C1 segment of cervical spinal cord (tissue), 14 donors: ENCODE measurements around the gene PAIP2.

ENCODE experiments used
- DNase-seq, 14 donors: peaks; one replicate each; lab custom pipeline; 2025; lab: John Stamatoyannopoulos, UW

Gene PAIP2

DNA sequence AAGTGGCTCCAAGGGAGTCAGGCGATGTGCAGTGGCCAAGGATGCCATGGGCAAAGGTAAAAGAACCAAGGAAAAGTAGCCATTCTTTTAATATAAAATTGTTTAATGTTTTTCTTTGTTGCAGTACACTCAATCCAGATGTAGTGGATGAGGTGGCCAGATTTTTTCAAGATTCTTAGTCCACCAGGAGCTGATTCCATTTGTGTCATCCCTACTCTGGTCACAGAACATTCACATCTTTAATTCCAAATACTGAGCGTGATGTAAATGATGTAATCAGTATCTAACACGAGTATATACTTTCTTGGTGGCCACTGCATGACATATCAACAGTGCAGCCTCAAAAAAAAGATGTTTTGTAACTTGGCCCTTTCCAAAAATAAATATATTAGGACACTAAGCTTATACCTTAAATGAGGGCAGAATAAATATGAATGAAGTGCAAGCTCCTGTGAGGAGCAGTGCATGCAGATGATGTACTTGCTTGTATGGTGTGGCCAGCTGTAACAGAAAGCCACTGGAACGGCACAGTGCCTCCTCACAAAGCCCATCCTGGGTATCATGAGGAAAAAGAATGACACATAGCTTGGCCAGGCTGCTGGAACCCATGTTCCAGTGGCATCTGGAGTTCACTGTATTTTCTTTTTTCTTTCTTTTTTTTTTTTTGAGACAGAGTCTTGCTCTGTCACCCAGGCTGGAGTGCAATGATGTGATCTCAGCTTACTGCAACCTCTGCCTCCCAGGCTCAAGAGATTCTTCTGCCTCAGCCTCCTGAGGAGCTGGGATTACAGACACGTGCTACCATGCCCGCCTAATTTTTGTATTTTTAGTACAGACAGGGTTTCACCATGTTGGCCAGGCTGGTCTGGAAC lies 68.7 kb downstream of the PAIP2 start:
- DNase-seq, result no peak

GRCh38 chr5:139410993-139411828 lies 69.6 kb downstream of the PAIP2 start:
- DNase-seq, result no peak

DNA sequence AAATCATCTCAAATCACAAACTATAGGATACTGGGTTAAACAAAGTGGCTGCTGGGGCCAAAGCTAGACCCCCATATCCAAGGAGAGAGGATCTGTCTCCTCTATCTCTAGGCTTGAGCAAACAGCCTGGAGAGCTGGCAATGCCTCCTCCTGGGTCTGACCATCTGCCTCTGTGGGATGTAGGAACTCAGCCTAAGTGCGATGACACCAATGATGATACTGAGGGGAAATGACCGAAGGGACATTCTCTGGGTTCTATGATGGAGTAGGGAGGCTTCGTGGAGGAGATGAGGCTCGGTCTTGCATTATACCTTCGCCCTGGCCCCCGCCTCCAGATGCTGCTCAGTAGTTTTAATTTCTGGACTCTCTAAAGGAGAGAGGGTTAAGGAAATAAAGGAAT lies 71.5 kb downstream of the PAIP2 start:
- no peak for DNase-seq

DNA sequence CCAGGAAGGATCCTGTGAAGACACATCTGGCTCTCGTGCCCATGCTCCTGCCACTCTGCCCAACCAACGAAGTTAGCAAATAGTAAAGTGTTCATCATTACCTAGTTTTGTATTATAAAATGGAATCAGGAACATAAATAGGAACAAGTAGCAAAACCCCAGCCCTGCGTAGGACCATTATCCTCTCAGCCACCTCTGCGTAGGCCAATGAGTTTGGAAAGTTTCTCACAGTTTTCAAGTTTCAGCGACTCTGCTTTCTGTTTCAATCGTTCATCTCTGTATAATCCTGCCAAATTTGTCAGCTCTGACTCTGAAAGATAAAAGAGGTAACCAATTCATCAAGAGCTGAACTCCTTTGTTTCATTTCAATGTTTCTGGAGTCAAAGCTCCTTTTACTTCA lies 72.3 kb downstream of the PAIP2 start:
- no peak for DNase-seq

DNA sequence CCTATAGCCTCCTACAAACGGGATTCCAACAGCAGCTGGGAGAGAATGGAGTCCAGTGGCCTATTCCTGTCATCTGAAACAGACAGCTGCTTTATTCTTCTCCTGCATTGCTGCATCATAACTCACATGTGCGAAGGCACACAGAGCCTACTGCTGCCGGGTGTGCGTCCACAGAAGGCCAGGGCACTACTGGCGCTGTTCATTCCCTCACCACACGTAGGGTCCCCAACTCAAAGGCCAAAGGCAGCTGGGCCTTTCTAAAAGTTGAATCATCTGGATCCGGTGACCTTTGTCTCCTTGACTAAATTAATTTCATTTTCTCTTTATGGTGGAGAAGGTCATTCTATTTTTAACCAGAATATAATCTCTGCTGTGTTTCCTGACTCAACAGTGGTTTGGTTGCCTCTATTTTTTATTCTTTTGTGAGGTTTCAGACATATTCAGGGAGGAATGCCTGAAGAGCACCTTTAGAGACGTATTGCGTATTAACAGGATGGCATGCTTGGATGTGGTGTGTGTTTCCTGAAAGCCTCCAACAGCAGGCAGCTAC lies 73.0 kb downstream of the PAIP2 start:
- DNase-seq, result peak in 2 of 14 donors; percentile 30 to 65

GRCh38 chr5:139415221-139415861 lies 73.7 kb downstream of the PAIP2 start:
- peak in 13 of 14 donors; percentile 22 to 86 (median 69) for DNase-seq

GRCh38 chr5:139415869-139416268 lies 74.2 kb downstream of the PAIP2 start:
- DNase-seq, result no peak

DNA sequence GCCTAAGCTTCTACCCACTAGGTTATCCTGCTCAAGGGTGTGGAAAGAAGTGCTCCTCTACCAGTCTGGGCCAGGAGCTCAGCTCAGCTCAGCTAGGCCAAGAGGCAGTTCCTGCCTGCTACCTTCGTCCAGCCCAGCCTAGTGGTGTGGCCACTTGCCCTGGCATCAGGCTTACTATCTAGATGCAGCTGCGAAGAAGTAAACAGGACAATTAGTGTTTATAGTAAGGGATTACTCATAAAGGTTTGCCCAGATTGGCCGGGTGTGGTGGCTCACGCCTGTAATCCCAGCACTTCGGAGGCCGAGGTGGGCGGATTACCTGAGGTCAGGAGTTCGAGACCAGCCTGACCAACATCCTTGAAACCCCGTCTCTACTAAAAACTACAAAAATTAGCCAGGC lies 75.0 kb downstream of the PAIP2 start:
- no peak for DNase-seq

GRCh38 chr5:139417214-139417613 lies 75.6 kb downstream of the PAIP2 start:
- DNase-seq, result no peak

DNA sequence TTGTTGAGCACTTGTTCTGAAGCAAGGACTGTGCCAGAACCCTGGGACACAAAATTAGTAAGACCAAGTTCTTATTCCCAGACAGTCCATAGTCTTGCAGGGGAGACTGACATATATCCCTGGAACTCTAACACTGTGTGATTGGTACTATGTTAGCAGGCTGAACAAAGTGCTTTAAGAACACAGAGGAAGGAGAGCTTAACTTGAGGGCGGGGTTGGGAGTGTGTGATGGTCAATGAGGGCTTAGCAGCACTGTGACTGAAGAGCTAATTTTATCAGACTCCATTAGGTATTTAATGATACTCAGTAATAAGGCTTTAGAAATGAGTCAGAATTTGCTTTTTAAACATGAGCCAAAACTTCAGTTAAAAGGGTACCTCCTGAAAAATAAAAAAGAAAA lies 77.1 kb downstream of the PAIP2 start:
- DNase-seq, result no peak
